AG04449 (cell line): ENCODE results near the gene TXNDC11.

Experiments used
- CTCF ChIA-PET: fragments of 350-600 bp; formaldehyde crosslinking; extraction: SDS; loops from one replicate; lab custom pipeline; 2021; ENCODE audit warnings: antibody characterized with exemption; lab: Yijun Ruan, JAX
- POLR2A ChIA-PET: fragments of 400-600, 350-600 bp; formaldehyde crosslinking; extraction: SDS; loops from one replicate; lab custom pipeline; 2020; ENCODE audit warnings: antibody characterized with exemption, inconsistent platforms; lab: Yijun Ruan, JAX
- DNase-seq: peaks from one replicate; pipeline ENCODE4 v3.0.0-alpha.2; 2010; ENCODE audit warnings: low read depth, low spot score
- H3K4me3 ChIP-seq: 2 replicates; pipeline ENCODE4 v1.5.1; 2011; ENCODE audit warnings: low read depth, mild to moderate bottlenecking, control low read depth, low read length
- CTCF ChIP-seq: IDR thresholded peaks from one replicate; pipeline ENCODE4 v1.5.1; 2011; ENCODE audit warnings: mild to moderate bottlenecking, moderate library complexity, low read length, control low read depth, inconsistent platforms; ENCODE audit not compliant: insufficient read depth; ENCODE audit errors: missing control alignments

The TXNDC11 gene

GRCh38 chr16:11658896-11659708, 83.6 kb downstream of the TXNDC11 start:
- no peak for DNase-seq
- TF ChIP-seq CTCF, result no peak
- H3K4me3 ChIP-seq, result no peak overlapping the region
- POLR2A ChIA-PET, result no interaction called here
- CTCF ChIA-PET, result interaction anchor here (1.0 to 2.8 kb wide), 4 partner anchors 17 to 252 kb away, joined by 3 to 28 read pairs (median 8); no protein-coding TSS in a partner anchor

GRCh38 chr16:11657556-11657955, 85.1 kb downstream of the TXNDC11 start:
- H3K4me3 ChIP-seq, result no peak overlapping the region
- POLR2A ChIA-PET, result no interaction called here
- no peak for TF ChIP-seq CTCF
- CTCF ChIA-PET, result interaction anchor here (0.8 kb wide), 1 partner anchor 127 kb away, joined by 3 read pairs; no protein-coding TSS in a partner anchor
- no peak for DNase-seq

- ChIA-PET POLR2A (no interaction called here), CTCF (interaction anchor here (0.8 to 1.3 kb wide), 3 partner anchors 12 to 15 kb away, joined by 3 to 4 read pairs (median 3); no protein-coding TSS in a partner anchor)
These were observed 87.0 kb downstream of the TXNDC11 start for GRCh38 chr16:11655655-11656054.

GRCh38 chr16:11651796-11652195, 90.9 kb downstream of the TXNDC11 start:
- no peak for TF ChIP-seq CTCF
- CTCF ChIA-PET, result interaction anchor here (1.1 to 2.0 kb wide), 2 partner anchors 10 to 11 kb away, joined by 4 to 7 read pairs; no protein-coding TSS in a partner anchor
- POLR2A ChIA-PET, result no interaction called here
- DNase-seq, result no peak
- no peak overlapping the region for H3K4me3 ChIP-seq

More at GRCh38 chr16:11655655-11656054, 87.0 kb downstream of the TXNDC11 start:
- DNase-seq, result no peak
- H3K4me3 ChIP-seq, result no peak overlapping the region
- no peak for TF ChIP-seq CTCF

- no peak overlapping the region for H3K4me3 ChIP-seq
- ChIA-PET CTCF (interaction anchor here (1.0 to 2.0 kb wide), 3 partner anchors 11 kb away, joined by 4 to 7 read pairs (median 7); no protein-coding TSS in a partner anchor), POLR2A (no interaction called here)
- TF ChIP-seq CTCF, result no peak
- DNase-seq, result no peak
These were observed 91.7 kb downstream of the TXNDC11 start for GRCh38 chr16:11650641-11651591.
